C1 segment of cervical spinal cord (tissue), 14 donors: ENCODE data around the gene GALNS.
"Not testable (repeated sequence)": the region's sequence is repeated elsewhere in the genome, so short reads cannot be mapped to it uniquely, and the experiment has no call there.

Source experiments
- DNase-seq, 14 donors: peaks; one replicate each; lab custom pipeline; 2025; lab: John Stamatoyannopoulos, UW

The GALNS gene

DNA sequence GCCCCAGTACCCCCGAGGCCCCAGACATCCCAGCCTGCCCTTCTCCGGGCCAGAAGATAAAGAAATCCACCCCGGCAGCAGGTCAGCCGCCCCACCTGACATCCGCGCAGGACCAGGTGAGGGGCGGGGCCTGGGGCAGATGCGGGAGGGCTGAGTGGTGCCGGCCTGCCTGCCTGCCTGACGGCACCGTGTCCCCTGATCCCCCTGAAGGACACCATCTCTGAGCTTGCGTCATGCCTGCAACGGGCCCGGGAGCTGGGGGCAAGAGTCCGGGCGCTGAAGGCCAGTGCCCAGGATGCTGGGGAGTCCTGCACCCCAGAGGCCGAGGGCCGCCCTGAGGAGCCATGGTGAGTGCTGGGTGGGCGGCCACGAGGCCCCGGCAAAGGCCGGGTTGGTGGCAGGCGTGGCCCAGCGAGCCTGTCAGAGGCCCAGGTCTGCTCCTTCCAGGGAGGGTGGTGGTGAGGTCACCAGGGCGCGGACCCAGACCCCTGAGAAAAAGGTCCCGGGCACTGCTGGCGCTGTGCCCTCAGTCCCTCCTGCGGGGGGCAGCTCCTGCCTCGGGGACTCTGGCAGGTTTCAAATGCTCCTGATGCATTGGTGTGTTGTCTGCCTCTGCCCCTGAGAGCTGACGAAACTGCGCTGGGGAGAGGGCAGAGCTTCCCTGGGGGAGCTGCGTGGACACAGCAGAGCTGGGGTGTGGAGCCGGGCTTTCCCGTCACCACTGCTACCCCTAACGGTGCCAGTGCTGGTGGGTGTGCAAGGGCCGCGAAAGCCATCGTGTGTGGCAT is 52.0 kb downstream of the GALNS start:
- peak in 1 of 14 donors; percentile 11 for DNase-seq

DNA sequence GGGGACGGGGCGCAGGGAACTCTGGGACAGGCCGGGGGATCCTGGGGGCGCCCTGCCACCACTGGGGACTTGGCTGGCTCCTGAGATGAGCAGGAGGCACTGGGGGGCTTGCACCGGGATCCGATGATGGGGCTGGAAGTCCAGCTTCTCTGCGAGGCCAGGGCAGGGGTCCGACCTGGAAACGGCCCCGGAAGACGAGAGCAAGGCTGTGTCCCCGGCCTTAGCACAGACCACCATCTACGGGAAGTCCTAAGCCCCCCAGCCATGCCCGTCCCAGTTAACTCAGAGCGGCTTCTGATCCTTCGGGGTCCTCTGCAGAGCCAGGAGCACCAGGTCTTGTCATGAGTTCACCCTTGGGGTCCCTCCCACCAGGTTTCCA is 52.6 kb downstream of the GALNS start:
- no peak for DNase-seq

DNA sequence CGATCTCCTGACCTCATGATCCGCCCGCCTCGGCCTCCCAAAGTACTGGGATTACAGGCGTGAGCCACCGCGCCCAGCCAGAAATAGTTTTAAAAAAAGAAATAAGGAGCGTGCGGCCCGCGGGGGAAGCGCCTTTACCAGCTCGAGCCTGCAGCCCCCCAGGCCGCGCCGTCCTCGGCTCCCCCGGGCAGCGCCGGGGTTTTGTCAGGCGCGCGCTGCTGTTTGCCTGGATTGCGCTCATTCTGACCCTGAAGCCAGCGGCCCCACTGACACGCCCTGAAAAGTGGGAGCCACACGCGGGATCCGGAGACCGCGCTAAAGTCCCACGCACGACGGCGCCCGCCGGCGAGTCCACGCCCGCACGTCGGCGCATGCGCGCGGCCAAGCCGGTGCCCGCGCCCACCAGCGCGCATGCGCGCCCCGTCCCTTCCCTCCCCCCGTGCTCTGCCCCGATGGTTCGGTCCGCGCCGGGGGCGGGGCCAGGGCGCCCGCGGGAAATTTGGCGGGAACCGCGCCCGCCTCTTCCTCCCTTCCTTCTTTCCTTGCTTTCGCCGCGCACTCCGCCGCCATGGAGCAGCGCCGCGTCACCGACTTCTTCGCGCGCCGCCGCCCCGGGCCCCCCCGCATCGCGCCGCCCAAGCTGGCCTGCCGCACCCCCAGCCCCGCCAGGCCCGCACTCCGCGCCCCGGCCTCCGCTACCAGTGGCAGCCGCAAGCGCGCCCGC is 53.3 kb downstream of the GALNS start, which contains the start of gene CDT1:
TSS of gene CDT1 (plus strand) at position 526 of the 724 bp plus-strand sequence. CDS start at position 569, 43 bp downstream.
- peak in 13 of 14 donors; percentile 16 to 90 (median 58) for DNase-seq

DNA sequence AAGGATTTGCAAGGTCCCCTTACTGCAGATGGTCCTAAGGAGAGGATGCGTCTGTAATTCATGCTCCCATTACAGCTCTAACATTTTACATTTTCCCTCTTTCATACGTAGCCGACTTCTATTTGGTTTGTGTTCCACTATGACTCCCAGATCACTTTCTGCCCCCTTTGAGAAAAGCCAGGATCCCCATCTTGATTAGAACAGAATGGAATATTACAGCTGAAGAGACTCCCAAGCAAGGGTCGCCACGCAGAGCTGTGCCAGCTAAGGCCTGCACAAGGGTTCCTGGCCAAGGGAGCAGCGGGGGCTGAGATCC is 56.5 kb downstream of the GALNS start:
- no peak for DNase-seq

DNA sequence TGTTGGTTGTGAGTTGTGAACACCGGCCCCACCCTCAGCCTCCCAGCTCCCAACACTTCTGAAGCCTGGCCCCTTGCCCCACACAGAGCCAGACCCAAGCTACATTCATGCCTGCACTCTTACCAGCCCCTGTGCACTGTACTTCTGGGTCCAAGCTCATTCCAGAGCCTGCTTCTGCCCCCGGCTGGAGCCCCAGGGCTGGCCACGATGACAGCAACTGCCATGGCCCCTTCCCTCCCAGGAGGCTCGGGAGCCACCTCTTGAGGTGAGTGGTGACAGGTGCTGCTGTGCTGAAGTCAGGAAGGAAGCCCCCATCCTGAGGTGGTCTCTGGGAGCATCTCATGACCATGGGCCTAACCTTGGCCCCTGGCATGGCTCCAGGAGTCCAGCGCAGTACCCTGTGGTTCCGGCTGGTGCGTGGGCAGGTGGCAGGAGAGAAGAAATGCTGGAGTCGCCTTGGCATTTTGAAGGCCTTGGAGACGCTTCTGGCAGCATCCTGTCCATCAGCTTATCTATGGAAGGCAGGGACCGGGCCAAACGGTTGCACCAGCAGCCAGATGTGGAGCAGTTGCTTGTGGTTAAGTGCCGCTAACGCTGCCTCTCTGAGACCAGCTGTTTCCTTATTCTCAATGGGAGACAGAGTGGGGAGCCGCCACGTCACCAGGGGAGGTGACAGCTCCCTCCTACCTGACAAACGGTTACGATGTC is 57.0 kb downstream of the GALNS start:
- DNase-seq: no peak

DNA sequence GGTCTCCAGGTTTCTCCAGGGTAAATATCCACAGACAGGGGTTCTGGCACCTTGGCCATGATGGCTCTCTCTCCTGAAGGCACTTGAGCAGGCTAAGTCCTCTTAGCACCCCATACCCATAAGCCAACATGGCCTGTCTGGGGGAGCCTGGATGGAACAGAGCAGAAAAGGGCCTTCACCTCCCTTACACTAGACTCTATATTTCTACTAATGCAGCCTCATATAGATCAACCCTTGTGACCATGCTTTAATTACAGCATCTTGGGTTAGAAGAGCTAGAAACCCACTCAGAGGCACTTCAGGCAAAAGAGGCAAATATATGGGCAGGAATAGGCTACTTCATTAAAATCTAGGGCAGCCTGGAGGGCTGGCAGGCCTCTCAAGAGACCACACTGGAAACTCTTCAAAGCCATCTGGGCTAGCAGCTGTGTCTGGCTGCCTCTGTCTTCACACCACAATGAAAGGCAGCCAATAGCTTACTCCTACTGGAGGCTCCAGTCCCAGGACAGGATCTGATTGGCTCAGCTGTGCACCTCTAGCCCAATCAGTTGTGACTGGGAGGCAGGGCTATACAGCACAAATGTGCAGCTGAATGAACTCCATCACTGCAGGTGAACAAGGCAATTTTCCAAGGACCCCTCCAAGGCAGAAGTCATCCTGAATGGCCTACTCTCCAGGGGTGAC is 57.8 kb downstream of the GALNS start:
- no peak for DNase-seq

DNA sequence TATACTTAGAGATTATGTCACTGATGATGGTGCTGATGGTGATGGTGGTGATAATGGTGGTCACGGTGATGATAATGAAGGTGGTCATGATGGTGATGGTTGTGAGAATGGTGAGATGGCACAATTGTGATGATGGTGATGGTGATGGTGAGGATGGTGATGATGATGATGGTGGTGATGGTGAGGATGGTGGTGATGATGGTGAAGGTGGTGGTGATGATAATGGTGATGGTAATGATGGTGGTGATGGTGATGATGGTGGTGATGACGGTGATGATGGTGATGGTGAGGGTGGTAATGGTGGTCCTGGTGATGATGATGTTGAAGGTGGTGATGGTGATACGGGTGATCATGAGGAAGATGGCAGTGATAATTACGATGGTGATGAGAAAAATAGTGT is 58.7 kb downstream of the GALNS start:
- no peak for DNase-seq

DNA sequence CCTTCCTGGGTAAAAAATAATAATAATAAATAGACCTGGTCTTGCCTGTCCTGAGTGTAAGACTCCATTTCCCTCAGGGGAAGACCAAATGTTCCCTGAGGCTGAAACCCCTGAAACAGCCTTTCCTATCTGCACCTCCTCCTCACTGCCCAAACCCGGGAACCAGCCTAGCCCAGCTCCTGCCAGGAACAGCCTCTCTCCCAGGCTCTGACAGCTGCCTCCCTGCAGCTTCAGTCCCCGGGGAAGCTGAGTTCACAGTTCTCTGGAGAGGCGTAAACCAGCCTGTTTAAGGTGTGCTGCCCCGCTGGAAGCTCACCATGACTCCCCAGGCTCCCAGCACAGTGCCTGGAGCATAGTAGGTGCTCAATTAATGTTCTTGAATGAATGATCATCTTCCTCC is 60.5 kb downstream of the GALNS start:
- DNase-seq: no peak

DNA sequence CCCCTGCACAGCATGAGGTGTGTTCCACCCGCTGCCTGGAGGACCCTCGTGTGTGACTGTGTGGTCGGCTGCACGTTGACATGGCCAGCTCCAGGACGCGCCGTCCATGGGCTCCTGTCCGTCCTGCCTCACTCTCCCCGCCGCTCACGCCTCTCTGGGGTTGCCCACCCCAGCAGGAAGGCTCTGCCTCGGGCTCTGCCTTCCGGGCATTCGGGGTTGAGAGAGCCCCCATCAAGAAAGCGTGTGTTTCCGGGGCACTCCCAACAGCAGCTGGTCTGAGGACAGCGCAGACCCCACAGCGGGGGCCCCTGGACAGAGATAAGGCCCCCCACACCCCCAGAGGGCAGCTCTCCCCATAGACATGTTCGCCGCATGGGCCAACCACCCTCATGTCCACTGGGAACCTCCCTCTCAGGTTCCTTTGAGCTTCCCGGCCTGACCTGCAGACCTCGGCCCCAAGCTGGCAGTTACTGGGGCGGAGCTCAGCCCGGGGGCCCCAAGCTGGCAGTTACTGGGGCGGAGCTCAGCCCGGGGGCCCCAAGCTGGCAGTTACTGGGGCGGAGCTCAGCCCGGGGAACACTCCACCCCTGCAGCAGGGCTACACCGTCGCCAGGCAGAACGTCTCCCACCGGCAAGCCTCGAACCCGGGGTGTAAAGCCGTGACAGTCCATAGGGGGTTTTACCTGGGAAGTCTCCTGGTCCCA is 63.3 kb downstream of the GALNS start:
- DNase-seq: no peak

DNA sequence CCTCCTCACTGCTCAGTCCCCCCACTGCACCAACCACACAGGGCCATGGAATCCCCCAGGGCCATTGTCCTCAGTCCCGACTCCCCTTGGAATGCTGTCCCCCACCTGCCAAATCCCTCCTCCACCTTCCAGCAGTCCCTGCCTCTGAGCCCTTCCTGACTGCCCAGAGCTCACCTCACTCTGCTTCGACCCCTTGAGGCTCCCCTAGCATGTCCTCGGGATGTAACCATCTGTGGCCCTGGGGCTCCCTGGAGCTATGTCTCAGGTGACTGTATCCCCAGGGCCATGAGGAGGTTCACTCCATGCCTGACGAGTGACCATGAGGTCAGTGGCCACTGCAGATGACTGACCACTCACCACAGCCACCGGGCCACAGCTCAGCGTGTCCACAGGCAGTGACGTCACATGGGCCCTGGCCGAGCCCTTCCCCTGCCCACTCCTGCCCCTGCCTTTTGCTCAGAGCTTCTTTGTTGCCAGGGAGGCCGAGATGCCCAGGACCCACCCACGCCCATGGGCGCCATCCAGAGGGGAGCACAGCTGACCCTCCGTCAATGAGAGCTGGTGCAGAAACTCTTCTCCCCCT is 64.0 kb downstream of the GALNS start:
- DNase-seq: no peak

DNA sequence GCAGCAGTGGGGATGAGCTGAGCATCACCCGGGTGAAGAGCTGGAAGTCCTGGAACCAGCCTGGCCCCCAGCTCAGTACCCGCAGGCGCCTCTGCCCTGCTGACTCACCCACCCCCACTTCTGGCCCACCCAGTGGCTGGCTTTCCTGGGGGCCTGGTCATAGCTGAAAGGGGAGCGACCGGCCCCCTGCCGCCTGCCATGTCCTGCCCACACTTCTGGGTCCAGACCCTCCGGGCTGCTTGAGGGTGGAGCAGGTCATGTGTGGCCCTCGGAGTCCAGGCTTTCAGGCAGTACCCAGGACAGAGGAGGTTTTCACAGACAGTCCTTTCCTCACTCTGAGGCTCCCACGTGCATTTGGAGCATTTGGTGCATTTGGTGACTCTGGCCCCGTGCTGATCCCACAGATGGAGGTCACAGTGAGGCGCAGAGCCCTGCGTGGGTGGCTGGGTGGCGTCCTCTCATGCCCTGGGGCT is 64.6 kb downstream of the GALNS start:
- DNase-seq: no peak

DNA sequence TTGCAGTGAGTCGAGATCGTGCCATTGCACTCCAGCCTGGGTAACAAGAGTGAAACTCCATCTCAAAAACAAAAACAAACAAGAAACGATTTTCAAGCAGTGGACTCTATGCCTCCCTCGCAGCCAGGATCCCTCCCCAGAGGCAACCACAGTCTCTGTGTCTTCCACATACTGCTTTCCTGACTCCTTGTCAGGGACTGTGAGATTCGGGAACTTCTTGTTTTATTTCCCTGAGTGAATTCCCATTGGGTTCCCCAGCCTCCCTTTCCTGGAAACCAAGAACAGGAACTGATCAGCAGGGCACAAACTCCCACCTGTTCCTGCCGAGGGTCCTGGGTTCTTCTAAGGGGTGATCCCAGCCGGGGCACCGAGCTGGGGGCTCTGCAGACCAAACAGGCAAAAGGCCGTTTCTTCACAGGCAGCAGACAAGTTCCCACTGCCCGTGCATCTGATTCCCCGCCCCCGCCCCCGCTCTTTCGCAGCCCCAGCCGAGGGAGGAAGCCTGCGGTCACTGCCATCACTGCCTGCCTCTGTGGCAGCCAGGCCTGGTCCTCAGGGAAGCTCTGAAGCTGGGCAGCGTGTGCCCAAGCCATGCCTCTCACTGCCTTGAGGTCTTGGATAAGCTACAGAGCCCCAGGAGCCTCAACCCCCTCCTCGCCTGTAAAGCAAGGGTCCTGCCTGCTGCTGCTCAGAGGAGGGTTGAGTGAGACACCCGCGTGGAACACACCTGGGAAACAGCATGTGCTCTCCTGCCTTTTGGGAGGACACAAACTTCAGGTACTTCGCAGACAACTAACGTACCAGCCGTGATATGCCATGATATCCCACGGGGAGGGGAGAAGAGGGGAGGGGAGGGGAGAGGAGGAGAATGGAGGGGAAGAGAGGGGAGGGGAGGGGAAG is 66.2 kb downstream of the GALNS start:
- DNase-seq: peak in 6 of 14 donors; percentile 22 to 58 (median 36)

DNA sequence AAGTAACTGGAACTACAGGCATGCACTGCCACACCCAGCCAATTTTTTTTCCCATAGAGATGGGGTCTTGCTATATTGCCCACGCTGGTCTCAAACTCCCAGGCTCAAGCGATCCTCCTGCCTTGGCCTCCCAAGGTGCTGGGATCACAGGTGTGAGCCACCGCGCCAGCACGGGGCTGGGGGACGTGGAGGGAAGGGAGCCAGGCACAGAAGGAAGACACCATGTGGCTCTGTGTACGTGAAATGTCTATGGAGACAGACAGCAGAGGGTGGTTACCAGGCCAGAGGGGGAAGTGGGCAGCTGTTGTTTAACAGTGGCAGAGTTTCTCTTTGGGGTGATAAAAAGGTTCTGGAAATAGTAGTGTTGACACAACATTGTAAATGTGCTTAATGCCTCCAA is 67.2 kb downstream of the GALNS start:
- peak in 3 of 14 donors; percentile 16 to 24 (median 21) for DNase-seq

DNA sequence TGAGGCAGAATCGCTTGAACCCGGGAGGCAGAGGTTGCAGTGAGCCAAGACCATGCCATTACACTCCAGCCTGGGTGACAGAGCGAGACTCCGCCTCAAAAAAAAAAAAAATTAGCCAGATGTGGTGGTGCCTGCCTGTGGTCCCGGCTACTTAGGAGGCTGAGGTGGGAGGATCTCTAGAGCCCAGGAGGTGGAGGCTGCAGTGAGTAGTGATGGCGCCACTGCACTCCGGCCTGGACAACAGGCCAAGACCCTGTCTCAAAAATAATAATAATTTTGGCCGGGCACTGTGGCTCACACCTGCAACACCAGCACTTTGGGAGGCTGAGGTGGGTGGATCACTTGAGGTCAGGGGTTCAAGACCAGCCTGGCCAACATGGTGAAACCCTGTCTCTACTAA is 68.0 kb downstream of the GALNS start:
- DNase-seq: not testable (repeated sequence)

DNA sequence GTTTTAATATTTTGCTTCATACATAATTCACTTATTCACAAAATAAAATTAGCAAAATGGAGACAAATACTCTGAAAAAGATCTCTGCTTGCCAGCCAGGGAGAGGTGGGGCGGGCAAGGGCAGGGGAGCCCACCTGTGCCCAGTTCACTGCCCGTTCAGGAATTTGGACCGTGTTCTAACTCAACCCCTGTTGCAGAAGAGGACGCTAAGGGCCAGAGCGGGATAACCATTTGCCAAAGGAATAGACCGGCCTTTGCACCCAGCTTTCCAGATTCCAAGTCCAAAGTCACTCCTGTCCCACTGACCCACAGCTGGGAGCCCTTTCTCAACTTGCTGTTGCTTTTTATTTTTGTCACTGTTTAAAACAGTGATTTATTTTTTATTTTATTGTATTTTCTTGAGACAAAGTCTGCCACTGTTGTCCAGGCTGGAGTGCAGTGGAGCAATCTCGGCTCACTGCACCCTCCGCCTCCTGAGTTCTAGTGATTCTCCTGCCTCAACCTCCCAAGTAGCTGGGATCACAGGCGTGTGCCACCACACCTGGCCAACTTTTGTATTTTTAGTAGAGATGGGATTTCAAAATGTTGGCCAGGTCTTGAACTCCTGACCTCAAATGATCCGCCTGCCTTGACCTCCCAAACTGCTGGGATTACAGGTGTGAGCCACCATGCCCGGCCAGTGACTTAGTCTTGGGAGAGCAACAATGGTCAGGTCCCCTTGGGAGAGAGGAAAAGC is 69.0 kb downstream of the GALNS start:
- no peak for DNase-seq

DNA sequence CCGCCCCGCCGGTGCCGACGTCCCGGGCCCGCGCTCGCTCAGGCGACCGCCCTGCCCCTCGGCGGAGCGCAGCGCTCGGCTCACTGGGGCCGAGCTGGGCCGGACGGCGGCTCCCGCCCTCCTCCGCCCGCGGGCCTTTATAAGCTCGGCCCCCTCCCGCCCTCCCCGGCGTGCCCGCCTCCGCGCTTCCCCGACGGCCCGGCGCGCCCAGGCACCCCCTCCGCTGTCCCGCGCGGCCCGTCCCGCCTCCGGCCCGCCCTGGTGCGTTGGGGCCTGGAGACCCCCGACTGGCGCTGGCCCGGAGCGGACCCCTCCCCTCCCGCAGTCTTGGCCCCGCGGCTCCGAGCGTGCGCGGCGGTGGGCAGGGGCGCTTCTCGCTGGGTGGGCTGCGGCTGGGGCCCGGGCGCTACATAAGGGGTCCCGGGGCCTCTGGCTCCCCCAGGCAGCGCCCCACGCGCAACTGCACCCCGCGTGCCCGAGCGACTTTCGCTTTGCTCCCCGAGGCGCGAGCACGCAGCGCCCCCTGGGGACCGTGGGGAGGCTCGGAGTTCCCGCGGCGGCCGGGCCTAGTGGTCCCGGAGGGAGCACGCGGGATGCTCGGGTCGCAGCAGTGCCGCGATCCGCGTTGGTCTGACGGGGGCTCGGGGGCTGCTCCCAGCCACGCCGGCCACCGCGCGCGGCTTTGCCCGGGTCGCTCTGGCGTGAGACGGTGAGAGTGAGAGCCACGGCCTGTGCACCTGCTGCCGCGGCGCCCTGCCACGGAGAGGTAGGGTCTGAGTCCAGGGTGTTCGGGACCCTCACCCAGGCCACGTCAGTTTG is 71.4 kb downstream of the GALNS start, which contains the start of gene PIEZO1:
TSS of gene PIEZO1 (minus strand) at position 115 of the 819 bp plus-strand sequence. CDS start 256 bp downstream, outside the sequence.
- DNase-seq: peak in 10 of 14 donors; percentile 29 to 82 (median 58)

DNA sequence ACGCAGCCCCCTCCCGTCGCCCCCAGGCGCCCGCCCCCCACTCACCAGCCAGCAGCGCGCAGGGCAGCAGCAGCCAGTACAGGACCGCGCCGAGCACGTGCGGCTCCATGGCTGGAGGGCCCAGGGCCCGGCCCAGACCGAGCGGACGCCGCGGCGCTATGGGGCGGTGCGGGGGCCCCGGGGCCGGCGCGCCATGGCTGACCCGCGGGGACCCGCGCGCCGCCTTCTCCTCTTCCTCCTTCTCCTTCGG is 72.0 kb downstream of the GALNS start:
- peak in 1 of 14 donors; percentile 63 for DNase-seq
